Fibroblast of skin of right biceps (primary cell): Measurements from ENCODE around the gene SNX7.
A peak's percentile ranks its signal among the peaks of the same experiment; 100 is the strongest.

Source experiments
- DNase-seq: peaks from one replicate; pipeline ENCODE4 v3.0.0-alpha.2; 2013

SNX7 gene

GRCh38 chr1:98781906-98782305 is 120.4 kb downstream of the SNX7 start:
- no peak for DNase-seq

- no peak for DNase-seq
These were observed 122.3 kb downstream of the SNX7 start for GRCh38 chr1:98783821-98784220.

GRCh38 chr1:98791498-98791897 is 130.0 kb downstream of the SNX7 start:
- DNase-seq: no peak

- DNase-seq: peak; percentile 37
These were observed 130.6 kb downstream of the SNX7 start for GRCh38 chr1:98792123-98792522.

- no peak for DNase-seq
These were observed 131.6 kb downstream of the SNX7 start for GRCh38 chr1:98793136-98793535.

- DNase-seq: peak; percentile 68
These were observed 132.8 kb downstream of the SNX7 start for GRCh38 chr1:98794196-98794886.

GRCh38 chr1:98796049-98796448 is 134.5 kb downstream of the SNX7 start:
- DNase-seq: no peak

GRCh38 chr1:98797506-98797905 is 136.0 kb downstream of the SNX7 start:
- DNase-seq: no peak
